Activated CD8-positive, alpha-beta memory T cell treated with anti-CD3 and anti-CD28 coated beads for 48 hours (primary cell): ENCODE measurements around the gene ZNF79.

Experiments used
- DNase-seq, 3 experiments: peaks; one replicate each; pipeline ENCODE4 v3.0.0-alpha.2; 2020; ENCODE audit warnings: low read depth in 2 of 3, low spot score in 2 of 3

ZNF79 gene

DNA sequence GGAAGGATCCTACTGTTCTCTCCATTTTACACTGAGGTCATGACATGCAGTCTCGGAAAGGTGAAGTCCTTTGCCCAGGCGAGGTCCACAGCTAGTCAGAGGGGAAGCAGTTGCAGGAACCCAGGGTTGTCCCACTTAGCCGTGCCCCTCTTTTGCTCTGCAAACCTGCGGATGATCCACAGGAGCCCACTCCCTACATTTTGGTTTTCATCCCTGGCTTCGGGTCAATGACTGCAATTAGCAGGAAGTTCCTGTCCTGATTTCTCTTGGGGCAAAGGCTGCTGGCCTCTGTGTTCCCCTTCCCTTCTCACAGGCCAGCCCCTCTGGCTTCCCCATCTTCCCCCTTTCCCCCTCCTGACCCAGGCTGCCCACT is 25.9 kb upstream of the ZNF79 start:
- DNase-seq: no peak

DNA sequence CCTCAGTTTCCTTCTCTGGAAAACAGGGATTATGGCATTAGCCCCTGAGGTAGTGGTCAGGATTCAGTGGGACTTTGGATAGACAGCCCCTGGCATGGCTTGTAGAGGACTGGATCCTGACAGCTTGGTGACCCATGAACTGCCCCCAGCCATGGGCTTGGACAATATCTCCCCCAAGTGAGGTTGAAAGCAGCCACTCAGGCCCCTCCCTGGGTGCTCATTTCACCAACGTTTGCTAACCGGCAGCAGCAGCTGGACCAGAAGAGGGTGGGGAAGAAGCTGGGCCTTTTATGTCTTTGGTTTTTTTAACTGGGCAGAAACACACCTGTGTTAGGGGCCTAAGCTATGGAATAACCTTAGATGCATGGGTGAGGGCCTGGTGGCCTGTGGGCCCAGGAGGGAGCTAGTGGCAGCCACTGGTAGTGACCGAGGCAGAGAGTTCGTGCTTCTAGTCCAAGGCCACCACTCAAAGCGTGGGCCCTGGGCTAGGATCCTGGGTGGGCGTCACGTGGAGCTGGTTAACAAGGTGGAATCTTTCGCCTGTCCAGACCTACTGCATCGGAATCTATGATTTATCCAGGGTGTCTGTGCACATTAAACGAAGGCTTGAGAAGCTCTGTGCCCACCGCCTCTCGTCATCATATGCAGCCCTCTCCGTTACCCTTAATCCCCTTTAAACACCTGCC is 25.3 kb upstream of the ZNF79 start:
- no peak for DNase-seq

DNA sequence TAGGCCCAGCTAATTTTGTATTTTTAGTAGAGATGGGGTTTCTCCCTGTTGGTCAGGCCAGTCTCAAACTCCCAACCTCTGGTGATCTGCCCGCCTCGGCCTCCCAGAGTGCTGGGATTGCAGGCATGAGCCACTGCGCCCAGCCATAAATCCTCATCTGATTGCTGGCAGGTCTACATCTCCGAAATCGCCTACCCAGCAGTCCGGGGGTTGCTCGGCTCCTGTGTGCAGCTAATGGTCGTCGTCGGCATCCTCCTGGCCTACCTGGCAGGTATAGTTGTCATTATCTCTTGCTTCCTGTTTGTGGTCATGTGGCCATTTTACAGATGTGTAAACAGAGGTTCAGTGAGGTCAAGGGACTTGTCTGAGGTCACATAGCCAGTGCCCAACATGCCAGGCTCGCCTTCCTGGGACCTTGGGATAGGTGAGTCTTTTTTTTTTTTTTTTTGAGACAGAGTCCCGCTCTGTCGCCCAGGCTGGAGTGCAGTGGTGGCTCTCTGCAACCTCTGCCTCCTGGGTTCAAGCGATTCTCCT is 24.4 kb upstream of the ZNF79 start:
- DNase-seq: no peak

DNA sequence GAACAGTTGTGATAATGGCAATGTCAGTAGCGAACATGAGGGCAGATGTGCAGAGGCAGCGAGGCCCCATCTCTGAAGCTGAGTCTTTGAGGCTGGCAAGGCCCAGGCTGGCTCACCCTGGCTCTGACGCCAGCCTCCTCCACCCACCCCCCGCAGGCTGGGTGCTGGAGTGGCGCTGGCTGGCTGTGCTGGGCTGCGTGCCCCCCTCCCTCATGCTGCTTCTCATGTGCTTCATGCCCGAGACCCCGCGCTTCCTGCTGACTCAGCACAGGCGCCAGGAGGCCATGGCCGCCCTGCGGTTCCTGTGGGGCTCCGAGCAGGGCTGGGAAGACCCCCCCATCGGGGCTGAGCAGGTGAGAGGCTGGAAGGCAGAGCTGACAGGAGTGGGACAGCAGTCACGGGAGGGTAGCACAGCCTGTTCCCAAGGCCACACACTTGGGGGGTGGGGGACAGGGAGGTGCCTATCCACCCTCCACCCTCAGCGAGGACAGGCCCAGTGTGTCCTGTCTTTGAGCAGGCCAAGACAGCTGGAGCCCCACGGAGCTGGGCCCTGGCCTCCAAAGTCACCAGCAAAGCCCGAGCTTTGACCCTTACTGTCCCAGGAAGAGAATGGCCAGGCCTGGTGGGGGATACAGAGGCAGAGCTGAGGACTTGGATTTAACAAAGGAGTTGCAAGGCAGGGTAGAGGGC is 21.6 kb upstream of the ZNF79 start:
- no peak for DNase-seq

DNA sequence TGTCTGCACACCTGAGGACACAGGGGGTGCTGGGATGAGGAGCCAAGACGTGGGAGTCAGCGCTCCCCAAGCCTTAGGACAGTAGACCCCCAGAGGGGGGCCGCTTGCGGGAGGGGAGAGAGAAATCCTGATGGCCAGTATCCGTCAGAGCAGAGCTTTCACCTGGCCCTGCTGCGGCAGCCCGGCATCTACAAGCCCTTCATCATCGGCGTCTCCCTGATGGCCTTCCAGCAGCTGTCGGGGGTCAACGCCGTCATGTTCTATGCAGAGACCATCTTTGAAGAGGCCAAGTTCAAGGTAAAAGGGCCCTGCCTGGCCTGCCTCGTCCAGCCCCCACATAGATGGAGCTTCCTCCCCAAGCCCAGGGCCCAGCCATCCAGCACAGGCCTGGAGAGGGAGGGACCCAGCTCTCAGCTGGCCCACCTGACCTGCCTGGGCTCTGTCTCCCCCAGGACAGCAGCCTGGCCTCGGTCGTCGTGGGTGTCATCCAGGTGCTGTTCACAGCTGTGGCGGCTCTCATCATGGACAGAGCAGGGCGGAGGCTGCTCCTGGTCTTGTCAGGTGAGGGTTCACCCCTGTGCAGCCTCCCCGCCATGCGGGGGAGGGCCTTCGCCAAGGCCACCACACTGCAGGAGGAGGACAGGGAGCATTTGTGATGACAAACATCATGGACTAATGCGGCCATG is 20.5 kb upstream of the ZNF79 start:
- no peak for DNase-seq

DNA sequence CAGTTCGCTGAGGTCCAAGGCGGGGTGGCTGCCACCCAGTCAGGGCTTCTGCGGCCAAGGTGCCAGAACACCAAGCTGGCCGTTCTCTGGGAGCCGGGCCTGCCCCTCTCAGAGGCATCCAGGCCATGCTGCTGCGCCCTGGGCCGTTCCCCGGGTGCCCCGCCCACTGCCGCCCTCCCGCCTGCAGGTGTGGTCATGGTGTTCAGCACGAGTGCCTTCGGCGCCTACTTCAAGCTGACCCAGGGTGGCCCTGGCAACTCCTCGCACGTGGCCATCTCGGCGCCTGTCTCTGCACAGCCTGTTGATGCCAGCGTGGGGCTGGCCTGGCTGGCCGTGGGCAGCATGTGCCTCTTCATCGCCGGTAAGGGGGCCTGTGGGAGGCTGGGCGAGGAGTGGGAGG is 19.6 kb upstream of the ZNF79 start:
- no peak for DNase-seq

DNA sequence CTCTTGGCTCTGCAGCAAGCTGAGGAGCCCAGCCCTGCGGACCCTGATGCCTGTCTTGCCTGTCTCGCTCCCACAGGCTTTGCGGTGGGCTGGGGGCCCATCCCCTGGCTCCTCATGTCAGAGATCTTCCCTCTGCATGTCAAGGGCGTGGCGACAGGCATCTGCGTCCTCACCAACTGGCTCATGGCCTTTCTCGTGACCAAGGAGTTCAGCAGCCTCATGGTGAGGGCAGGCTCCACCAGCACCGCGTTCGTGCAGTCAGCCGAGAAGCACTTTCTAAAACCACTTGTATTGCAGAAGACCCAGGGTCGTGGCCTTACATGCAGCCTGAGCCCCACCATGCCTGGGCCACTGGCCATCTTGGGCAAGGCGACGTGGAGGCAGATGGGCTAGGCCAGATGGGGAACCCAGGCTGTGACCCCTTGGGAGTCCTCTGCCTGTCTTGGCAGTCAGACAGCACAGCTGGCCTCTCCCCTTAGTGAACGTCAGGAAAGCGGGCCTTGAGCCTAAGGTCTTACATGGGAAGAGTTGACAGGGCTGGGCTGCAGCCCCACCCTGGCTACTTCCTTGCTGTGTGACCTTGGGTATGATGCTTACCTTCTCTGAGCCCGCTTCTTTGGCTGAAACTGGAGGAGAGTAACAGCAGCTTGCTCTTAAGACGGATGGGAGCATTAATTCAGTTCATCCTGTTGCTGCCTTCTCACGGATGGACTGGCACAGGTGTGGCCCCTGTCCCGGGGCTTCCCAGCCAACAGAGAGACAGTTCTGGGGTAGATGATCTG is 18.6 kb upstream of the ZNF79 start:
- DNase-seq: no peak

DNA sequence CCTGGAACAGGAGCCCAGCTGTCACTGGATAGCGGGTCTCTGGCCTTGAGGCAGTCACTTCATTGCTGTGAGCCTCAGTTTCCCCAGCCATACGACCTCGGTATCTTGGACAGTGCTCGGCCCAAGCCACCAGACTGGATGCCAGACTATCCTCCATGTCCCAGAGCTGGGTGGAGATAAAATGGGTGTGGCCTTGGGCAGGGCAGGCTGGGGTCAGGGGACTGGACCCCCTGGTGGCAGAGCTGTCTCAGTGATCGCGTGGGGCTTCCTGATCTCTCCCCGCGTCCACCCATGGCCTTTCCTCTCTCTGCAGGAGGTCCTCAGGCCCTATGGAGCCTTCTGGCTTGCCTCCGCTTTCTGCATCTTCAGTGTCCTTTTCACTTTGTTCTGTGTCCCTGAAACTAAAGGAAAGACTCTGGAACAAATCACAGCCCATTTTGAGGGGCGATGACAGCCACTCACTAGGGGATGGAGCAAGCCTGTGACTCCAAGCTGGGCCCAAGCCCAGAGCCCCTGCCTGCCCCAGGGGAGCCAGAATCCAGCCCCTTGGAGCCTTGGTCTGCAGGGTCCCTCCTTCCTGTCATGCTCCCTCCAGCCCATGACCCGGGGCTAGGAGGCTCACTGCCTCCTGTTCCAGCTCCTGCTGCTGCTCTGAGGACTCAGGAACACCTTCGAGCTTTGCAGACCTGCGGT is 17.2 kb upstream of the ZNF79 start:
- no peak for DNase-seq

DNA sequence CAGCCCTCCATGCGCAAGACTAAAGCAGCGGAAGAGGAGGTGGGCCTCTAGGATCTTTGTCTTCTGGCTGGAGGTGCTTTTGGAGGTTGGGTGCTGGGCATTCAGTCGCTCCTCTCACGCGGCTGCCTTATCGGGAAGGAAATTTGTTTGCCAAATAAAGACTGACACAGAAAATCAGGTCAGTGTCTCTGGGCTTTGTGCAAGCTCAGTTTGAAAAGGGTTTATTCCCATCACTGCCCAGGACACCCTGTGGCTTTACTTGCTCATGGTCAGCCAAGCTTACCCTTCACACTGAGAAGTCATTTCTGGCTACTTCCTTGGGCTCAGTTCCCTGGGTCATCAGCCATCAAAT is 16.7 kb upstream of the ZNF79 start:
- no peak for DNase-seq

DNA sequence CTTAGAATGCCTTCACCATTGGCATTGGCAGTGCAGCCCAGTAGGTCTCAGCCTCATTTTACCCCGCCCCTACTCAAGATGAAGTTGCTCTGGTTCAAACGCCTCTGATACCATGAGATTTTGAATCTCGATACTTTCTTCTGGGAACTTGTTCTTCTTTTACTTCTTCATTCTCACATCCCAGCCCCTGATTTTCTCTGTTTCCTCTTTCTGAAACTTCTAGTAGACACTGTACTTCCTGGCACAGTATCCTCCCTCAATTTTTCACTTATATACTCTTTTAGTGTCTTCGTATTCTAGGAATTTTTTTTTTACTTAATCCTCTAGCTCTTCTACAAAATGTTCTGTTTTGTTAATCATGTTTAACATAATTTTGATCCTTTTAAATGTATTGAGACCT is 13.1 kb upstream of the ZNF79 start:
- no peak for DNase-seq

DNA sequence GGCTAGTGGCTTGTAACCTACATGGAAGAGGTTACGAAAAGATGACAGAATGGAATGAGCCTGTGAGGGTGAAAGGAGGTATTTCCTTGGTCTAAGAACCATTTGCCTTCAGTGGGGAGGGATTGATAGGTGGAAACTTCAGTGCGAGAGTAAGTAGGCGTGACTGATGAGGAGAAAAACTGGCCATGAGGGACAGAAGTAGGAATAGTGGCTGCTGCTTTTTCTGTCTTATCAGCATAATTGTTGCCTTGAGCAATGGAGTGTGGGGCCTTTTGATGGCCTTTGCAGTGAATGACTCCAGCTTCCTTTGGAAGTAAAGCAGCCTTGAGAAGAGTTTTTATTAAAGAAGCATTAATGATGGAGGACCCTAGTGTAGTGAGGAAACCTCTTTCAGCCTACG is 9.0 kb upstream of the ZNF79 start:
- DNase-seq: no peak

DNA sequence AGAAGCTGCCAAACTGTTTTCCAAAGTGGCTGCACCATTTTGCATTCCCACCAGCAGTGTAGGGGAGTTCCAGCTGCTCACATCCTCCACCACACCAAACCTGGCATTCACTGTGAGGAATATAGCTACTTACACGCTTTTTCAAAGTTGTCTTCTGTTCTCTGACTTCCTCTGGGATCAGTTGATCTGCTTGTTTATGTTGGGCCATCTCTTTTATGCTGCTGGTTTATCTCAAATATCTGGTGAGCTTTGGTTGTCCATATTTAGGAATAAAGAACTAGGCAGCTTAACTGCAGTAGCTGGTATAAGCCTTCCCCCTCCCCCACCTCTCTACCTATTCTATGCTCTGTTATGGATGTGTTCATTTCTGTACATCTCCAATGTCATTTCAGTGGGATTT is 8.5 kb upstream of the ZNF79 start:
- DNase-seq: no peak

DNA sequence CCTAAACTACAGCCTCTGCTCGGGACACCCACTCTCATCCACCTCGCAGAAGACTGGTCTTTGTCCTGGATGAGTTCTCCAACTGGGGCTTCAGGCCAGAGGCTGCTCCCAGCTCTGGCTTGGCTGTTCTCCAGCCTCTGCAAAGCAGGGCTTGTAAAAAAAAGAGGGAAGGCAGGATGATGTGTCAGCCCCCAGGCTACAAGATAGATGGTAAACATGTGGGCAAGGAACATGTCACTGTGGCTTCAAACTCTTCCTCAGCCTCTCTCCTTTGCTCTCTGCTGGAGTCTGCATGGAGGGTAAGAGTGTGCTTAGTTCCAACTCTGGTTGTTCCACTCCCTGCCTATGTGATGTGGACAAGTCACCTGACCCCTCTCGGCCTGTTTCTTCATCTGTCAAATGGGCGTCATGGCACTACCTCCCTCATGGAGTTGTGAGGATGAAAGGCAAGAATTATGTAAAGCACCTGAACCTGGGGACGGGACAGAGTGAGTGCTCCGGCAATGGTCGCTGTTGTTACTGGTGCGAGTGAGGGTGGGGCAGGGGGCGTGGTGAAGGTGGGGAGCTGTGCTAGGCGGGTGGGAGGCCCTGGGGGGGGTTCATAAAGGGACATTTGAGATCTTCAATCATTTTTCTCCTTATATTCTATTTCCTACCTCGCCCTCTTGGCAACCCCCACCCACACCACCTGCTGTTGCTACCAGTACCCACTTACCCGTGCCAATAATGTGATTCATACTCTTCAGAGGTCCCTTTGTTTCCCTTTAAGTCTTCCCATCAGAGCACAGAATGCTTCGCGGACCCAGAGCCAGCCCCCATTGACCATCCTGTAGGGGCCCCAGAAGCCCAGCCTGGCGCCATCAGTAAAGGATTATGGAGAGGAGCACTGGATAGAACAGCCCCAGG is 6.8 kb upstream of the ZNF79 start:
- DNase-seq: no peak

DNA sequence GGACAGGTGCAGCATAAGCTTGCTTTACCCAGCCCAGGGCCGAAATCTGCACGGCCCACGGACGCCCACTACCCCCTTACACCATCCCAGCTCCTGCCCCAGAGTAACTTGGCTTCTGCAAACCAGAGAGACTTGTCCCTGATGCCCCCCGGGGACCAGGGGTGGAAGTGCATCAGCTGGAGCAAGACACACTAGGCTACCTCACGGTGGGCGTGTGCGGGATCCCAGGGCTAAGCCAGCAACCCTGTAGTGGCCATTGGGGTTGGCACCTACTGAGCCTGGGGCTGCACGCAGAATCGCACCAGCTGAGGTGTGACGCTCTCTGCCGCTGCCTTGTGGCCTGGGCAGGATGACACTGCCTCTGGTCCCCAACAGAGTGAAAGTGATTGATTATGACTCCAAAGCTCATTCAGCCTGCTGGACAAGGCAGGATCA is 6.1 kb upstream of the ZNF79 start:
- DNase-seq: no peak

DNA sequence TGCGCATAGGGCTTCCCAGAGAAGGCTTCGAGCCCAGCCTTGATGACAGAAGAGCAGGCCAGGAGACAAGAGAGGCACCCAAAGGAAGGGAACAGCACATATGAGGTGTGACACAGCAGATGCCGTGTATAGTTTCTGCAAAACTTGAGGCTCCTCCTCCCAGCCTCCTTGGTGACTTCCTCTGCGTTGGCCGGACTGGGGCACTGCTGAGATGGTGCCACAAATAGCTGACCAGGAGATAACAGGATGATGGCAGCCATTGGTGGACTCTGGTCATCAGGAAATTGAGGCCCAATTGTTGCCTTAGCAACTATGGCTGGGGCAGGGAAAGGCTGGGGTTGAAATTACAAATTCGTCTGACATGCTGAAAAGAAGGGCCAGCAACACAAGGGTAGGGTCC is 4.8 kb upstream of the ZNF79 start:
- DNase-seq: no peak

DNA sequence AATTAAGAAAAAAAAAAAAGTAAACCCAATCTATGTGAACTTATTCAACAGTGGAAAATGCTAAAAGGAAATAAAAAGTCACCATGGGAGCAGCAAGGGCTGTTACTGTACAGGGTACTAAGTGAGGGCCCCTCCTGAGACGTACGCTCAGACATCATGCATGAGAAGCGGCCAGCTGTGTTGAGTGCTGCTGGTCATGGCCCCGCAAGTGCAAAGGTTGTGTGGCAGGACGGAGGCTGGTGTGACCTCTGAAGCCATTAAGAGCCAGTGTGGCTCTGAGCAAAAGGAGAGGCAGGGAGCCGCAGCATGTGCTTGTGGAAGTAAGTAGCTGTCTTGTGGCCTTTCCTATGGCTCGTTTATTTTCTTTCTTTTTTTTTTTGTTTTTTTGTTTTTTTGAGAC is 3.1 kb upstream of the ZNF79 start:
- no peak for DNase-seq

DNA sequence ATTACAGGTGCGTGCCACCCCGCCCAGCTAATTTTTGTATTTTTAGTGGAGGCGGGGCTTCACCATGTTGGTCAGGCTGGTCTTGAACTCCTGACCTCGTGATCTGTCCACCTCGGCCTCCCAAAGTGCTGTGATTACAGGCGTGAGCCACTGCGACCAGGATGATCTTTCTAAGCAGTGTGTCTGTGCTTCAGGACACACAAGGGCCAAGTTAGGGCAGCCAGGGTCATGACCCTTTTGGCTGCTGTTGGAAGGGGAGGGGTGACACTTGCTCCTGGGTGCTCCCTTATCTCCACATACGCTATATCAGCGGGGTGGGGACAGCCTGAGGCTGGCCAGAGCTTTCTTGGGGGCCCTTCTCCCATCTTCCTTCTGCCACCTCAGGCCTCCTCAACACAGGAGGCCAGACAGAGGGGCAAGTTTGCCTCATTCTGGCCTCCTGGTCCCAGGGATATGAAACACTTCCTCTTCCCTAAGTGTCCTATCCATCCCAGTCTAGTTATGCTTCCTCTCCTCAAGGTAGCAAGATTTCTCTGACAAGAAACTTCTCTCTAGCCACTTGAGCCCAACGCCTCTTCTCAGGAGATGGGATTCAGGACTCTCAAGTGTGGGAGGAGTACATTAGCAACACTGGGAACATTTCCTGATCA is 1.9 kb upstream of the ZNF79 start:
- DNase-seq: no peak

DNA sequence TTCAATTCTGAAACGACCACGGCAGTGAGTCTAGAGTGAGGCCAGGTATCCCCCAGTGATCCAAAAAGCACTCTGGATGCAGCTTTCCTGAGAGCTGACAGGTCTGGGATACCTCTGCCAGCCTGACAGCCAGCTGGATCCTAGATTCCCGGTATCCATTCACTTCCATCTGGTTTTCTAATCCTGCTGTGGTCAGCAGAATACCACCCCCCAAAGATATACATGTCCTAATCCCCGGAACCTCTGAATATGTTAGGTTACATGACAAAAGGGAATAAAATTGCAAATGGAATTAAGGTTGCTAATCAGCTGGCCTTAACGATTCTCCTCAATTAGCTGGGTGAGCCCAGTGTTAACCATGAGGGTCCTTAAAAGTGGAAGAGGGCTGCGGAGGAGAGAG is 1.4 kb upstream of the ZNF79 start:
- no peak for DNase-seq

DNA sequence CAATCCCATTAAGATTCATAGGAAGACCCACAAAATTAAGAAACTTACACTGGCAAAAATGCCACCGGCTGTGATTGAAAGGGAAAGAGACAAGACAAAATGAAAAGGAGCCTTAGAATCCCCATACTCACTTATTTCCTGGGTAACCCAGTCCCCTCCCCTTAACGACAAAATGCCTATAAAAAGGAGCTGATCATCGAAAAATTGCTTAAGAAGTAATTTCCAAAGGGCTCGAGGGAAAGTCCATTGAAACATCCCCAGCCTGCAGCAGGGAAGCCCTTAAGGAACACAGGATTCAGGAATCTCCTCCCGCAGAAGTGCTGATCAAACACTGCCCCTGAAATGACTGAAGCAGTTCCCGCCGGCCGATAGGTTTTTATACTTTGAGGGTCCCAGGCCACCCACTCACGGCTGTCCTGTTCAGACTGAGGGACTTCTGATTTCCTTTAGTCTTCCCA is 677 bp upstream of the ZNF79 start:
- no peak for DNase-seq

DNA sequence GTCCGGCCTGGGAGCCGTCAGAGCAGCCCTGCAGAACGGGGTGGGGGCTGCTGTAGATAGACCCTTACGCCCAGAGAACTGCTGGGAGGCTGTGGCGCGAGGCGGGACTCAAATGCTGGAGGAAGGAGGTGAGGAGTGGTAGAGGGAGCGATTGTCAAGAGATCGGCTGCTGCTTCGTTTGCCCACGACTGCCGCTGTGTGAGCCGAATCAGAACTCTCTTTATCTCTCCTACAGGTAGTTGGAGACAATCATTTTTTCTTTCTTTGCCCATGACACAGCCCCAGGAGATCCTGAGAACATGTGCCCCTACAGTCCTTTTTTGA is 456 bp downstream of the ZNF79 start:
- no peak for DNase-seq
